SH-SY5Y (cell line): Measurements from ENCODE around the gene IQCC.

Source experiments
- GATA2 ChIP-seq: IDR thresholded peaks from 2 replicates; pipeline ENCODE4 v1.6.1; 2011; ENCODE audit warnings: mild to moderate bottlenecking, low read depth, low read length
- GATA3 ChIP-seq: IDR thresholded peaks from 2 replicates; pipeline ENCODE4 v1.6.1; 2011; ENCODE audit warnings: low read depth, mild to moderate bottlenecking, low read length, moderate library complexity

IQCC gene

DNA sequence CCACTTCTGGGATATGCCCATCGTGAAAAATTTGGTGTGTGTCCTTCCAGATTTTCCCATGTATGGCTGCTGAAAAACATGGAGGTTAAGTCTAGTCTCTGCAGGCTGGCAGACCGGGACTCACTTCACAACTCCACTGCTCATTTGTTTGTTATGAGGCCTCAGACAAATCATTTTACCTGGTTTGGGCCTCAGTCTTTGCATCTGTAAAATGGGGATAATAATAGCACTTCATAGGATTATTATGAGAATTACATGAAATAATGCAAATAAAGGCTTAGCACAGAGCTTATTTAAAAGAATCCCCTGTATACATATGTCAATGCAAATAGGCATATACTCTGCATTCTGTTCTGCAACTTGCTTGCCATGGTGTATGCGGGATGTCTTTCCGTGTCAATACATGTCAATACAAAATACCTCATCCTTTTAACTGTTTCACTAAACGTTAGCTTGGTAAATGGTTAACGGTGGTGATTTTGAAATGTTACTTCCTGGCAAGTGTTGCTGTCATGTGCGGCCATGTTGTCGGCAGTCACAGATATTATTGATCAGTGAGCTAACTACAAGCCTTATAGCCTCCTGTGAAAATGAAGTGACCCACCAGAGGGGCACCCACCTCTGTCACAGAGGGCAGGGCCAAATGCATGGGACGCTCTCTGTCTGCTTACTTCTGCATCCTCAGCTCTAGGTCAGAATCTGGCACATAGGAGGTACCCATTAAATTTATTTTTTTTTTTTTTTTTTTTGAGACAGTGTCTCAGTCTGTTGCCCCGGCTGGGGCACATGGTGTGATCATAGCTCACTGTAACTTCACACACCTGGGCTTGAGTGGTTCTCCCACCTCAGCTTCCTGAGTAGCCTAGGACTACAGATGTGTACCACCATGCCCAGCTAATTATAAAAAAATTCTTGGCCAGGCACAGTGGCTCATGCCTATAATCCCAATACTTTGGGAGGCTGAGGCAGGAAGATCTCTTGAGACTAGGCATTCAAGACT, 49.9 kb downstream of the IQCC start:
- no peak for TF ChIP-seq GATA3
- no peak for TF ChIP-seq GATA2

DNA sequence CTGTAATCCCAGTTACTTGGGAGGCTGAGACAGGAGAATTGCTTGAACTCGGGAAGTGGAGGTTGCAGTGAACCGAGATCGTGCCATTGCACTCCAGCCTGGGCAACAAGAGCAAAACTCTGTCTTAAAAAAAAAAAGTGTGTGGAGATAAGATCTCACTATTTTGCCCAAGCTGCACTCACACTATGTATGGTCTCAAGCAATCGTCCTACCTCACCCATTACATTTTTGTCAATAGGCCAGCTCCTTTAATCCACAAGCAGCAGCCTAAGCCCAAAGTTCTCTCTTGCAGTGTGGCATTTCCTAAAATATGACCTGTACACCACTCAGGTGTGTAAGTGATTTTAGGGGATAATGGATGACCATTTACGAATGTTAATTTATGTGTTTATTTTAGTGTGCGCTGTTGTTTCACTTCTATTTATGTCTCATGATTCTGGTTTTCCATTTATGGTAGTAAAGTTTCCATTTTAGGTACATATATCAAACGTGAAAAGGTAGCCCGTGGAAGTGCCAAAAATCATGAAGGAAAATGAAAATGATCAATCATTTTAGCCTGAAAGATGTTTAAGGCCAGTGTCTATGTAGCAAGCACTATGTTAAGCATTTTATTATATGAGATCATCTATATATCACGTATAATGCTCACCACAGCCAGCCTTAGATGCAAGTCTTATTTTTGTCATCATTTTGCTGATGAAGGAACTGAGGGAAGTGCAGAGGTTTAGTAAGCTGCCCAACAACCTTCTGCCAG, 51.2 kb downstream of the IQCC start:
- TF ChIP-seq GATA3 (no peak), GATA2 (no peak)

DNA sequence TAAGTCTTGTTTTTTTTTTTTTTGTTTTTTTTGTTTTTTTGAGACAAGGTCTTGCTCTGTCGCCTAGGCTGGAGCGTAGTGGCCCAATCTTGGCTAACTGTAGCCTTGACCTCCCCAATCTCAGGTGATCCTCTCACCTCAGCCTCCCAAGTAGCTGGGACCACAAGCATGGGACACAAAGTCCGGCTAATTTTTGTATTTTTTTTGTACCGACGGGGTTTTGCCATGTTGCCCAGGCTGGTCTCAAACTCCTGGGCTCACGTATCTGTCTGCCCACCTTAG, 51.7 kb downstream of the IQCC start:
- no peak for TF ChIP-seq GATA2
- no peak for TF ChIP-seq GATA3
